MM.1S (cell line): ENCODE data around the gene PROCA1.

Source experiments
- EZH2 ChIP-seq: fragments of 300-600 bp; sonication (generic); optimal IDR thresholded peaks from 2 replicates; pipeline ENCODE3; 2017; ENCODE audit warnings: low read depth, mild to moderate bottlenecking, antibody characterized with exemption, low read length, mixed read lengths
- EZH2phosphoT487 ChIP-seq: fragments of 300-600 bp; sonication (generic); IDR thresholded peaks from 2 replicates; pipeline ENCODE4 v1.6.1; 2018; ENCODE audit warnings: antibody characterized with exemption, low read length
- TF ChIP-seq, protein P1 (sequence below): fragments of 300-600 bp; sonication (generic); IDR thresholded peaks from 2 replicates; pipeline ENCODE4 v1.5.1; 2016; ENCODE audit warnings: antibody characterized with exemption, low read length, mixed read lengths

DNA sequence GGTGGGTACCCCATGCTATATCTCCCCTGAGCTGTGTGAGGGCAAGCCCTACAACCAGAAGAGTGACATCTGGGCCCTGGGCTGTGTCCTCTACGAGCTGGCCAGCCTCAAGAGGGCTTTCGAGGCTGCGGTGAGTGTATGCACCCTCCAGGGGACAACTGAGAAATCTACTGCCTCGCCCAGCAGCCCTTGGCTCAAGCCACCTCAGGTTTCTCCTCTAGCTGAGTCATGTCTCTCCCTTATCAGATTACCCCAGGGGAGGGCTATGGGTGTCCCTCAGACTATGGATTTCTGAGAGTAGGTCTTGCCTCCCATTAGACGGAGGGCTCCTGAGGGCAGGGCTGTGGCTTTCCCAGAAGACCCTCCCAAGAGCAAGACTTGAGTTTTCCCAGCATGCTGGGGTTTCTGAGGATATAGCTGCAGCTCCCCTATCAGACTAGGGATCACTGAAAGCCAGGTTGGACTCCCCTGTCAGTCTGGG lies 23.6 kb upstream of the PROCA1 start:
- TF ChIP-seq, protein P1, sequence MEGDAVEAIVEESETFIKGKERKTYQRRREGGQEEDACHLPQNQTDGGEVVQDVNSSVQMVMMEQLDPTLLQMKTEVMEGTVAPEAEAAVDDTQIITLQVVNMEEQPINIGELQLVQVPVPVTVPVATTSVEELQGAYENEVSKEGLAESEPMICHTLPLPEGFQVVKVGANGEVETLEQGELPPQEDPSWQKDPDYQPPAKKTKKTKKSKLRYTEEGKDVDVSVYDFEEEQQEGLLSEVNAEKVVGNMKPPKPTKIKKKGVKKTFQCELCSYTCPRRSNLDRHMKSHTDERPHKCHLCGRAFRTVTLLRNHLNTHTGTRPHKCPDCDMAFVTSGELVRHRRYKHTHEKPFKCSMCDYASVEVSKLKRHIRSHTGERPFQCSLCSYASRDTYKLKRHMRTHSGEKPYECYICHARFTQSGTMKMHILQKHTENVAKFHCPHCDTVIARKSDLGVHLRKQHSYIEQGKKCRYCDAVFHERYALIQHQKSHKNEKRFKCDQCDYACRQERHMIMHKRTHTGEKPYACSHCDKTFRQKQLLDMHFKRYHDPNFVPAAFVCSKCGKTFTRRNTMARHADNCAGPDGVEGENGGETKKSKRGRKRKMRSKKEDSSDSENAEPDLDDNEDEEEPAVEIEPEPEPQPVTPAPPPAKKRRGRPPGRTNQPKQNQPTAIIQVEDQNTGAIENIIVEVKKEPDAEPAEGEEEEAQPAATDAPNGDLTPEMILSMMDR, result no peak
- TF ChIP-seq EZH2, result no peak
- TF ChIP-seq EZH2phosphoT487, result no peak
